GM23248 (cell line): Measurements from ENCODE around the gene COL9A3.

Source experiments
- EZH2 ChIP-seq: fragments of 200-600 bp; sonication (generic); IDR thresholded peaks from 2 replicates; pipeline ENCODE4 v1.6.1; 2018; ENCODE audit warnings: antibody characterized with exemption, mild to moderate bottlenecking; ENCODE audit not compliant: insufficient read depth, poor library complexity, severe bottlenecking
- EZH2phosphoT487 ChIP-seq: fragments of 200-600 bp; sonication (generic); IDR thresholded peaks from 2 replicates; pipeline ENCODE4 v1.6.1; 2018; ENCODE audit warnings: antibody characterized with exemption, moderate library complexity, mild to moderate bottlenecking, low read depth; ENCODE audit not compliant: insufficient read depth

DNA sequence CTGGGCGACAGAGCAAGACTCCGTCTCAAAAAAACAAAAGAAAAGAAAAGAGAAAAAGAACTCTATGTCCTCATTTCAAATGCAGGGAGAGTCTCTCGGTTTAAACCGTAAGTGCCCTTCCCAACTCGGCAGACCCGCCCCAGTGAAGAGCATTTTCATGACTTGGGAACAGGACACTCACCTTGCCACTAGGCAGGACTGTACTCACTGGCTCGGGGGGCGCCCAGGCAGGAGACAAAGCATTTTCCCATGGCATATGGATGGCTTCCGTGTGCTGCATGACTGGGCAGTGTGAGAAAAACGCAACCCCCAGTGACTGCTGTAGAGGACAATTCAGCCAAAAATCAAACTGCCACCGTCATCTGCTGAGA lies 44.2 kb upstream of the COL9A3 start:
- TF ChIP-seq EZH2phosphoT487 (no peak), EZH2 (no peak)
